HepG2 (cell line): Measurements from ENCODE around the gene C1QL2. TPM values are rescaled to one million over a fixed set of nuclear protein-coding genes. Genes with fewer than 3 reads are reported as not detected.

ENCODE experiments used
- ATAC-seq: fragments of 200-7000 bp; cut with Tn5 transposase; 3 replicates; pipeline ENCODE4 v1.9.1; 2020; ENCODE audit warnings: mild to moderate bottlenecking, moderate library complexity
- BruUV-seq: library from RNA; stranded (reverse); fragments of 400-500 nt; replicated peaks from 2 replicates; lab custom pipeline; 2021; lab: Mats Ljungman, UMichigan
- CTCF ChIA-PET: fragments of 300-600 bp; formaldehyde crosslinking; extraction: SDS; loops from one replicate; lab custom pipeline; 2021; ENCODE audit warnings: low total read pairs, inconsistent platforms, low intra/inter-chr PET ratio; lab: Yijun Ruan, JAX
- POLR2A ChIA-PET: fragments of 350-600 bp; sonication (Branson Sonifier 250); formaldehyde crosslinking; loops from one replicate; lab custom pipeline; 2020; ENCODE audit warnings: antibody characterized with exemption, inconsistent platforms; lab: Yijun Ruan, JAX
- DNase-seq: peaks from one replicate; pipeline ENCODE4 v3.0.0-alpha.2; 2015; ENCODE audit warnings: low spot score
- FAIRE-seq: peaks from 3 replicates; lab custom pipeline; 2011; peaks lifted over from hg19 to GRCh38; lab: Jason Lieb, UNC
- H2AFZ ChIP-seq: one replicate; pipeline ENCODE4 v1.6.1; 2011; ENCODE audit warnings: low read length, inconsistent platforms
- H3K27ac ChIP-seq: fragments of 300-600 bp; 3 replicates; pipeline ENCODE4 v1.8.0; 2011; ENCODE audit warnings: mixed run types, mild to moderate bottlenecking, mixed read lengths, low read length, inconsistent platforms; ENCODE audit not compliant: insufficient read depth; ENCODE audit errors: extremely low read length
- H3K27me3 ChIP-seq, 2 experiments: fragments of 200-600 bp in 1 of 2; 2 replicates in 1 of 2; 3 replicates in 1 of 2; pipeline versions ENCODE4 v1.6.0 to v1.8.0; 2011; ENCODE audit warnings: low read length in 2 of 2, mild to moderate bottlenecking in 2 of 2, moderate library complexity in 2 of 2, inconsistent platforms in 1 of 2; ENCODE audit not compliant: insufficient read depth in 2 of 2, control insufficient read depth in 1 of 2
- H3K36me3 ChIP-seq, 2 experiments: fragments of 200-600 bp in 1 of 2; replicated peaks in 1 of 2; 2 replicates in 1 of 2; 3 replicates in 1 of 2; pipeline versions ENCODE4 v1.5.1 to v1.8.0; 2011; ENCODE audit warnings: low read length in 2 of 2, inconsistent platforms in 1 of 2; ENCODE audit not compliant: insufficient read depth in 2 of 2, control insufficient read depth in 1 of 2
- H3K4me1 ChIP-seq: 2 replicates; pipeline ENCODE4 v1.5.1; 2012; ENCODE audit warnings: low read length, inconsistent platforms; ENCODE audit not compliant: insufficient read depth
- H3K4me2 ChIP-seq: 2 replicates; pipeline ENCODE4 v1.6.0; 2011; ENCODE audit warnings: low read depth, low read length, inconsistent platforms
- H3K4me3 ChIP-seq, 3 experiments: fragments of 200-600 bp in 1 of 3; sonication (generic), shearing (Covaris generic) in 1 of 3; replicated peaks in 1 of 3; 2 replicates each; pipeline ENCODE4 v1.5.1; 2011 to 2016; ENCODE audit warnings: low read length in 3 of 3, inconsistent platforms in 2 of 3, low read depth in 2 of 3, mild to moderate bottlenecking in 2 of 3, control low read depth in 1 of 3, mixed read lengths in 1 of 3; ENCODE audit not compliant: insufficient read depth in 1 of 3
- H3K79me2 ChIP-seq: one replicate; pipeline ENCODE4 v1.6.1; 2011; ENCODE audit warnings: low read length, inconsistent platforms; ENCODE audit not compliant: insufficient read depth
- H3K9ac ChIP-seq: 2 replicates; pipeline ENCODE4 v1.6.0; 2011; ENCODE audit warnings: mild to moderate bottlenecking, low read depth, low read length, inconsistent platforms; ENCODE audit not compliant: insufficient read depth
- H3K9me3 ChIP-seq: 2 replicates; pipeline ENCODE4 v1.5.1; 2012; ENCODE audit warnings: mild to moderate bottlenecking, low read length
- H4K20me1 ChIP-seq: 2 replicates; pipeline ENCODE4 v1.6.0; 2011; ENCODE audit warnings: inconsistent platforms, mild to moderate bottlenecking, low read length, moderate library complexity; ENCODE audit not compliant: insufficient read depth
- AKAP8 ChIP-seq: sonication (generic); formaldehyde crosslinking; IDR thresholded peaks from 2 replicates; pipeline ENCODE4 v1.5.1; 2020; ENCODE audit warnings: mild to moderate bottlenecking, missing genetic modification reagents
- GABPA ChIP-seq, 2 experiments: IDR thresholded peaks; 2 replicates each; pipeline ENCODE4 v1.6.1; 2011 to 2016; ENCODE audit warnings: low read depth in 2 of 2, low read length in 1 of 2, missing biosample characterization in 1 of 2, missing genetic modification characterization in 1 of 2
- GPN1 ChIP-seq: sonication (generic); formaldehyde crosslinking; IDR thresholded peaks from 2 replicates; pipeline ENCODE4 v1.5.1; 2020; ENCODE audit warnings: missing genetic modification reagents, borderline replicate concordance
- KDM5A ChIP-seq: fragments of 200-600 bp; sonication (generic); IDR thresholded peaks from 2 replicates; pipeline ENCODE4 v1.7.0; 2018; ENCODE audit warnings: antibody characterized with exemption, mild to moderate bottlenecking, low read length, borderline replicate concordance
- THAP7 ChIP-seq: sonication (generic); formaldehyde crosslinking; IDR thresholded peaks from 2 replicates; pipeline ENCODE4 v1.8.1; 2023; ENCODE audit warnings: mild to moderate bottlenecking, missing genetic modification reagents
- ZNF253 ChIP-seq: sonication (generic); formaldehyde crosslinking; IDR thresholded peaks from 2 replicates; pipeline ENCODE4 v1.8.0; 2022; ENCODE audit warnings: mild to moderate bottlenecking, missing genetic modification reagents, borderline replicate concordance
- ZNF747 ChIP-seq: sonication (generic); formaldehyde crosslinking; IDR thresholded peaks from 2 replicates; pipeline ENCODE4 v1.8.1; 2023; ENCODE audit warnings: missing genetic modification reagents, mild to moderate bottlenecking, borderline replicate concordance
- WGBS: methylation state at CpG from one replicate; pipeline ENCODE4 v1.1.6; 2017; ENCODE audit warnings: low lambda C conversion rate; 5-methylcytosine and 5-hydroxymethylcytosine counted together
- in situ Hi-C: cut with HindIII; loops from 2 replicates; pipeline ENCODE4 v1.10.0; 2017; ENCODE audit warnings: low pct_unique_long_range_greater_than_20kb; ENCODE audit not compliant: extremely low pct_ligation_motif_present
- intact Hi-C: fragments of 100-400 bp; cut with micrococcal nuclease; formaldehyde crosslinking; loops from one replicate; pipeline ENCODE4 v1.10.0; 2022; ENCODE audit not compliant: unreplicated experiment
- polyA plus RNA-seq, 8 experiments: library from polyadenylated mRNA; depleted of rRNA in 3 of 8; stranded (reverse) in 7 of 8; unstranded in 1 of 8; fragments of >200 nt; fragmentation: Illumina TruSeq in 4 of 8; extraction: Trizol in 4 of 8; gene quantifications; 2 replicates each; pipeline versions ENCODE4 v1.2.1 to v1.2.3, GENCODE V29; 2011 to 2016; ENCODE audit warnings: low read depth in 4 of 8, missing spikeins in 1 of 8, mixed read lengths in 1 of 8; ENCODE audit not compliant: insufficient read depth in 1 of 8
- total RNA-seq, 5 experiments: library from RNA; depleted of rRNA; stranded (reverse); fragments of >200 nt; fragmentation: Illumina TruSeq; extraction: Trizol; gene quantifications; 2 replicates each; pipeline ENCODE4 v1.2.3, GENCODE V29; 2016; ENCODE audit warnings: low read depth in 1 of 5
- TF ChIP-seq, protein P1 (sequence below): sonication (generic); formaldehyde crosslinking; IDR thresholded peaks from 2 replicates; pipeline ENCODE4 v1.5.0; 2020; ENCODE audit warnings: mild to moderate bottlenecking, missing genetic modification reagents, borderline replicate concordance

Gene C1QL2
- total and polyA plus RNA-seq, 2 of the 13 experiments (the other 11 are each of a cell fraction or from before 2014, with no cell fraction given): not detected

- ATAC-seq (no peak), FAIRE-seq (no peak), DNase-seq (no peak)
- Histone ChIP-seq H3K4me1 (no peaks in the 10 kb centered on the region), H3K27me3 (peaks cover 0 to 42% of the 10 kb centered on the region in 2 experiments; a peak in 2 of 5 replicates), H3K4me3 (no peak overlapping the region), H3K9me3 (no peaks in the 10 kb centered on the region), H4K20me1 (no peaks in the 10 kb centered on the region), H3K4me2 (no peak overlapping the region), H3K27ac (no peak overlapping the region), H3K79me2 (no peaks in the 10 kb centered on the region), H2AFZ (no peak overlapping the region), H3K9ac (no peak overlapping the region), H3K36me3 (no peaks in the 10 kb centered on the region)
- TF ChIP-seq GPN1 (CRISPR knock-in tag): no peak
- TF ChIP-seq, protein P1, sequence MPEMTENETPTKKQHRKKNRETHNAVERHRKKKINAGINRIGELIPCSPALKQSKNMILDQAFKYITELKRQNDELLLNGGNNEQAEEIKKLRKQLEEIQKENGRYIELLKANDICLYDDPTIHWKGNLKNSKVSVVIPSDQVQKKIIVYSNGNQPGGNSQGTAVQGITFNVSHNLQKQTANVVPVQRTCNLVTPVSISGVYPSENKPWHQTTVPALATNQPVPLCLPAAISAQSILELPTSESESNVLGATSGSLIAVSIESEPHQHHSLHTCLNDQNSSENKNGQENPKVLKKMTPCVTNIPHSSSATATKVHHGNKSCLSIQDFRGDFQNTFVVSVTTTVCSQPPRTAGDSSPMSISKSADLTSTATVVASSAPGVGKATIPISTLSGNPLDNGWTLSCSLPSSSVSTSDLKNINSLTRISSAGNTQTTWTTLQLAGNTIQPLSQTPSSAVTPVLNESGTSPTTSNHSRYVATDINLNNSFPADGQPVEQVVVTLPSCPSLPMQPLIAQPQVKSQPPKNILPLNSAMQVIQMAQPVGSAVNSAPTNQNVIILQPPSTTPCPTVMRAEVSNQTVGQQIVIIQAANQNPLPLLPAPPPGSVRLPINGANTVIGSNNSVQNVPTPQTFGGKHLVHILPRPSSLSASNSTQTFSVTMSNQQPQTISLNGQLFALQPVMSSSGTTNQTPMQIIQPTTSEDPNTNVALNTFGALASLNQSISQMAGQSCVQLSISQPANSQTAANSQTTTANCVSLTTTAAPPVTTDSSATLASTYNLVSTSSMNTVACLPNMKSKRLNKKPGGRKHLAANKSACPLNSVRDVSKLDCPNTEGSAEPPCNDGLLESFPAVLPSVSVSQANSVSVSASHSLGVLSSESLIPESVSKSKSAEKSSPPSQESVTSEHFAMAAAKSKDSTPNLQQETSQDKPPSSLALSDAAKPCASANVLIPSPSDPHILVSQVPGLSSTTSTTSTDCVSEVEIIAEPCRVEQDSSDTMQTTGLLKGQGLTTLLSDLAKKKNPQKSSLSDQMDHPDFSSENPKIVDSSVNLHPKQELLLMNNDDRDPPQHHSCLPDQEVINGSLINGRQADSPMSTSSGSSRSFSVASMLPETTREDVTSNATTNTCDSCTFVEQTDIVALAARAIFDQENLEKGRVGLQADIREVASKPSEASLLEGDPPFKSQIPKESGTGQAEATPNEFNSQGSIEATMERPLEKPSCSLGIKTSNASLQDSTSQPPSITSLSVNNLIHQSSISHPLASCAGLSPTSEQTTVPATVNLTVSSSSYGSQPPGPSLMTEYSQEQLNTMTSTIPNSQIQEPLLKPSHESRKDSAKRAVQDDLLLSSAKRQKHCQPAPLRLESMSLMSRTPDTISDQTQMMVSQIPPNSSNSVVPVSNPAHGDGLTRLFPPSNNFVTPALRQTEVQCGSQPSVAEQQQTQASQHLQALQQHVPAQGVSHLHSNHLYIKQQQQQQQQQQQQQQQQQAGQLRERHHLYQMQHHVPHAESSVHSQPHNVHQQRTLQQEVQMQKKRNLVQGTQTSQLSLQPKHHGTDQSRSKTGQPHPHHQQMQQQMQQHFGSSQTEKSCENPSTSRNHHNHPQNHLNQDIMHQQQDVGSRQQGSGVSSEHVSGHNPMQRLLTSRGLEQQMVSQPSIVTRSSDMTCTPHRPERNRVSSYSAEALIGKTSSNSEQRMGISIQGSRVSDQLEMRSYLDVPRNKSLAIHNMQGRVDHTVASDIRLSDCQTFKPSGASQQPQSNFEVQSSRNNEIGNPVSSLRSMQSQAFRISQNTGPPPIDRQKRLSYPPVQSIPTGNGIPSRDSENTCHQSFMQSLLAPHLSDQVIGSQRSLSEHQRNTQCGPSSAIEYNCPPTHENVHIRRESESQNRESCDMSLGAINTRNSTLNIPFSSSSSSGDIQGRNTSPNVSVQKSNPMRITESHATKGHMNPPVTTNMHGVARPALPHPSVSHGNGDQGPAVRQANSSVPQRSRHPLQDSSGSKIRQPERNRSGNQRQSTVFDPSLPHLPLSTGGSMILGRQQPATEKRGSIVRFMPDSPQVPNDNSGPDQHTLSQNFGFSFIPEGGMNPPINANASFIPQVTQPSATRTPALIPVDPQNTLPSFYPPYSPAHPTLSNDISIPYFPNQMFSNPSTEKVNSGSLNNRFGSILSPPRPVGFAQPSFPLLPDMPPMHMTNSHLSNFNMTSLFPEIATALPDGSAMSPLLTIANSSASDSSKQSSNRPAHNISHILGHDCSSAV (CRISPR knock-in tag): no peak
- TF ChIP-seq ZNF253 (CRISPR knock-in tag): no peak
- no peak for TF ChIP-seq ZNF747 (CRISPR knock-in tag)
- TF ChIP-seq THAP7: no peak
- no peak for TF ChIP-seq KDM5A
- TF ChIP-seq GABPA (IDR thresholded peaks at IDR 0.05; ENCODE audit: low read depth, low read length): no peak
- no peak for TF ChIP-seq GABPA (CRISPR knock-in tag; IDR thresholded peaks at IDR 0.05; ENCODE audit: low read depth)
- TF ChIP-seq AKAP8 (CRISPR knock-in tag): no peak
- CTCF ChIA-PET: no interaction called here
- BruUV-seq: no TSS peak
- WGBS: 11% methylated on average over 15 of the region's 15 CpGs
- intact Hi-C loops (no loop called here), in situ Hi-C loops (no loop called here)
- POLR2A ChIA-PET: no interaction called here
These were observed 38.4 kb downstream of the C1QL2 start for GRCh38 chr2:119119999-119120756.
